Measurements from ENCODE around the gene FREY1. TPM values are rescaled to one million over a fixed set of nuclear protein-coding genes. Genes with fewer than 3 reads are reported as not detected.

The FREY1 gene
- total and polyA plus RNA-seq, 2 of the 13 experiments (the other 11 are each of a cell fraction or from before 2014, with no cell fraction given): 0.44 to 0.73 TPM

- TF ChIP-seq ZBTB40 (IDR thresholded peaks at IDR 0.05) (no peak), ZBTB40 (CRISPR knock-in tag; IDR thresholded peaks at IDR 0.05) (no peak), CBX2 (IDR thresholded peaks at IDR 0.05; ENCODE audit: low read depth, low read length) (no peak), CBX2 (CRISPR knock-in tag; IDR thresholded peaks at IDR 0.05; ENCODE audit: low read depth) (no peak), NFE2L1 (CRISPR knock-in tag; IDR thresholded peaks at IDR 0.05; ENCODE audit: borderline replicate concordance) (no peak), ZNF674 (CRISPR knock-in tag; IDR thresholded peaks at IDR 0.05; ENCODE audit: low read depth) (no peak), HOXD1 (CRISPR knock-in tag; IDR thresholded peaks at IDR 0.05) (no peak), ZUFSP (CRISPR knock-in tag; IDR thresholded peaks at IDR 0.05; ENCODE audit: borderline replicate concordance) (no peak), ARID5B (CRISPR knock-in tag; IDR thresholded peaks at IDR 0.05) (no peak), ZNF747 (CRISPR knock-in tag; IDR thresholded peaks at IDR 0.05; ENCODE audit: borderline replicate concordance) (no peak), ZNF180 (CRISPR knock-in tag; IDR thresholded peaks at IDR 0.05; ENCODE audit: borderline replicate concordance, low read depth) (no peak), ZBTB44 (CRISPR knock-in tag; IDR thresholded peaks at IDR 0.05) (no peak)
Observed at GRCh38 chr11:45880772-45881570, 26.1 kb downstream of the FREY1 start (continued).
